Measurements from ENCODE around the gene AGER. TPM values are rescaled to one million over a fixed set of nuclear protein-coding genes. Genes with fewer than 3 reads are reported as not detected.

The AGER gene
- total and polyA plus RNA-seq, 9 of the 15 experiments (the other 6 are each of a cell fraction or from before 2014, with no cell fraction given), result 1.2 to 11.5 (median 4.1) TPM

DNA sequence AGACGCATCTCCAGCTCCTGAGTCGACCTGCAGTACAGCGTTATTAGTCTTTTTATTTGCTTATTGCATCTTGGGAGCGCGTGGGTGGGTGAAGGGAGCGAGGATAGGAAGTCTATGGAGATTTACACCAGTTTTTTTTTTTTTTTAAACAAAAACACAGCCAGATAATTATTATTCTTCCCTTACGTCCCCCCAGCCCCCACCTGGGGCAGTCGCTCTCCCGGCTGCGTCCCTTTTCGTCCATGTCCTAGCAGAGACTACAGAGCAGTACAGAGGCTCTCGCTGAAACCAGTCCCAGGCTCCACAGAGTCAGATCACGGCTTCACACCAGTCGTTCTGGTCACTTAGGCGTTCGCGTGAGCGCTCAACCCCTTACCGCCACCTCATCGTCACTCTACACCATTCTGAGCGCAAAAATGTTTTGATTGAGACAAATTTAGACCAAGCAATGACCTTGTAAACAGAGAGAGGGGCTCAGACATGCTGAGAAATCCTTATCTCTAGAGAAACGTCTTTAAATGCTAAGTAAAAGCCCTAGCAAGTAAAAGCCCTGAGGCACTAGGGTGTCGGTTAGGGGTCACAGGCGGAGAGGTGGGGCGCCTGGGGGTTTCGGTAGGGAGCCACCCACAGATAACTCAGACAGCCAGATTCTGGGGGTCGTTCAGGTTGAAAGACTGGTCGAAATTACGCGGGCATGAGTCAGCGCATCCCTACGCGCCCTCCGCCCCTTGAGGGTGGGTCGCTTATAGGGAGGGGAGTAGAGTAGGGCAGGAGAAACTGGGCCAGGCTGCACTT, 31.1 kb downstream of the AGER start (continued):
- TF ChIP-seq CHD7 (IDR thresholded peaks at IDR 0.05; ENCODE audit: low read depth, low read length) (no peak), ZNF146 (CRISPR knock-in tag; IDR thresholded peaks at IDR 0.05; ENCODE audit: unreplicated experiment) (no peak), L3MBTL2 (IDR thresholded peaks at IDR 0.05) (peak; percentile 55), TRIM24 (IDR thresholded peaks at IDR 0.05) (0 out of 4 replicates have a peak, but pooled peaks of 1 of the 2 experiments have one; percentile 14), BACH1 (tag; IDR thresholded peaks at IDR 0.05) (0 out of 2 replicates have a peak, but pooled peaks have one; percentile 31), POLR2G (IDR thresholded peaks at IDR 0.05; ENCODE audit: low read depth, low read length) (no peak), SMARCE1 (IDR thresholded peaks at IDR 0.05) (peak; percentile 14; the same call in 1 of the 2 replicates), MAFG (tag; conservative IDR thresholded peaks at IDR 0.05) (peak; percentile 20; the same call in 1 of the 2 replicates), SMARCC2 (IDR thresholded peaks at IDR 0.05; ENCODE audit: low read depth) (peak; percentile 18; the same call in 1 of the 2 replicates), CREB1 (IDR thresholded peaks at IDR 0.05) (0 out of 2 replicates have a peak, but pooled peaks have one; percentile 25), CREB1 (CRISPR knock-in tag; IDR thresholded peaks at IDR 0.05) (no peak), SMAD1 (IDR thresholded peaks at IDR 0.05; ENCODE audit: low read depth, low read length, partially characterized antibody) (peak; percentile 30), NFRKB (IDR thresholded peaks at IDR 0.05; ENCODE audit: low read depth) (peak; percentile 53; the same call in 1 of the 2 replicates)
